Liver (tissue), 9 donors: ENCODE results near the gene ACSL4. TPM values are rescaled to one million over a fixed set of nuclear protein-coding genes. Genes with fewer than 3 reads are reported as not detected.

Experiments
- DNase-seq: peaks from one replicate; pipeline ENCODE4 v3.0.0-alpha.2; 2017; ENCODE audit warnings: low spot score
- H3K27ac ChIP-seq, 2 donors: one replicate each; pipeline ENCODE4 v1.7.0; 2013; ENCODE audit warnings: inconsistent platforms in 2 of 2, low read length in 2 of 2, control low read depth in 1 of 2, low read depth in 1 of 2, mild to moderate bottlenecking in 1 of 2
- H3K27me3 ChIP-seq, 4 donors: one replicate each; pipeline versions ENCODE4 v1.6.1 to v1.7.0; 2013; ENCODE audit warnings: low read length in 3 of 4, inconsistent platforms in 1 of 4, mild to moderate bottlenecking in 1 of 4, moderate library complexity in 1 of 4; ENCODE audit not compliant: control insufficient read depth in 4 of 4, insufficient read depth in 4 of 4
- H3K36me3 ChIP-seq, 4 donors: one replicate each; pipeline versions ENCODE4 v1.6.1 to v1.7.0; 2013; ENCODE audit warnings: low read length in 3 of 4, mild to moderate bottlenecking in 3 of 4, low read depth in 1 of 4, moderate library complexity in 1 of 4; ENCODE audit not compliant: control insufficient read depth in 4 of 4, insufficient read depth in 3 of 4
- H3K4me1 ChIP-seq, 4 donors: one replicate each; pipeline versions ENCODE4 v1.6.1 to v1.7.0; 2013; ENCODE audit warnings: low read length in 3 of 4, mild to moderate bottlenecking in 3 of 4, moderate library complexity in 1 of 4; ENCODE audit not compliant: control insufficient read depth in 4 of 4, insufficient read depth in 4 of 4
- H3K4me3 ChIP-seq, 3 donors: one replicate each; pipeline versions ENCODE4 v1.6.1 to v1.7.0; 2013; ENCODE audit warnings: low read length in 3 of 3, control low read depth in 1 of 3, low read depth in 1 of 3, mild to moderate bottlenecking in 1 of 3
- H3K9ac ChIP-seq, 2 donors: one replicate each; pipeline ENCODE4 v1.7.0; 2013; ENCODE audit warnings: low read length in 2 of 2, mild to moderate bottlenecking in 2 of 2, moderate library complexity in 2 of 2, control low read depth in 1 of 2, low read depth in 1 of 2
- H3K9me3 ChIP-seq, 4 donors: one replicate each; pipeline versions ENCODE4 v1.6.1 to v1.7.0; 2013; ENCODE audit warnings: low read length in 3 of 4; ENCODE audit not compliant: control insufficient read depth in 4 of 4
- EGR1 ChIP-seq, 2 donors: IDR thresholded peaks; 2 replicates each; pipeline ENCODE4 v1.6.1; 2016 to 2018; ENCODE audit warnings: antibody characterized with exemption in 2 of 2, low read depth in 2 of 2
- FOXA1 ChIP-seq: IDR thresholded peaks from 2 replicates; pipeline ENCODE4 v1.6.1; 2016; ENCODE audit warnings: antibody characterized with exemption
- FOXA2 ChIP-seq: IDR thresholded peaks from 2 replicates; pipeline ENCODE4 v1.6.1; 2016; ENCODE audit warnings: antibody characterized with exemption
- GABPA ChIP-seq, 2 donors: IDR thresholded peaks in 1 of 2; conservative IDR thresholded peaks in 1 of 2; 2 replicates each; pipeline ENCODE4 v1.6.1; 2016; ENCODE audit warnings: antibody characterized with exemption in 2 of 2, mild to moderate bottlenecking in 1 of 2, moderate library complexity in 1 of 2
- HNF4A ChIP-seq, 2 donors: conservative IDR thresholded peaks; 2 replicates each; pipeline ENCODE4 v1.6.1; 2016; ENCODE audit warnings: antibody characterized with exemption in 2 of 2, mild to moderate bottlenecking in 2 of 2
- HNF4G ChIP-seq: IDR thresholded peaks from 2 replicates; pipeline ENCODE4 v1.6.1; 2016; ENCODE audit warnings: antibody characterized with exemption
- JUND ChIP-seq, 2 donors: IDR thresholded peaks; 2 replicates each; pipeline ENCODE4 v1.6.1; 2016; ENCODE audit warnings: antibody characterized with exemption in 2 of 2
- NR2F2 ChIP-seq: IDR thresholded peaks from 2 replicates; pipeline ENCODE4 v1.6.1; 2016; ENCODE audit warnings: antibody characterized with exemption
- RAD21 ChIP-seq, 2 donors: IDR thresholded peaks; 2 replicates each; pipeline ENCODE4 v1.6.1; 2016; ENCODE audit warnings: antibody characterized with exemption in 2 of 2, mild to moderate bottlenecking in 2 of 2
- RXRA ChIP-seq, 2 donors: IDR thresholded peaks; 2 replicates each; pipeline ENCODE4 v1.6.1; 2017 to 2018; ENCODE audit warnings: antibody characterized with exemption in 2 of 2, mild to moderate bottlenecking in 1 of 2
- SP1 ChIP-seq: IDR thresholded peaks from 2 replicates; pipeline ENCODE4 v1.6.1; 2018; ENCODE audit warnings: antibody characterized with exemption, mild to moderate bottlenecking
- TAF1 ChIP-seq: conservative IDR thresholded peaks from 2 replicates; pipeline ENCODE4 v1.6.1; 2016; ENCODE audit warnings: antibody characterized with exemption, mild to moderate bottlenecking
- YY1 ChIP-seq: IDR thresholded peaks from 2 replicates; pipeline ENCODE4 v1.6.1; 2016; ENCODE audit warnings: antibody characterized with exemption, mild to moderate bottlenecking
- WGBS: extraction: QIAGEN DNeasy Blood & Tissue Kit; methylation state at CpG from one replicate; pipeline ENCODE4 v1.1.7; 2013; 5-methylcytosine and 5-hydroxymethylcytosine counted together
- polyA plus RNA-seq, 2 donors: library from polyadenylated mRNA; stranded (reverse) in 1 of 2; unstranded in 1 of 2; fragments of 200-250 nt in 1 of 2; fragments of >200 nt in 1 of 2; fragmentation: Nextera tagmentation in 1 of 2; extraction: Ambion mirVana in 1 of 2; gene quantifications; one replicate each; pipeline versions ENCODE4 v1.2.1 to v1.2.3, GENCODE V29; 2013 to 2015
- total RNA-seq, 2 donors: library from RNA; depleted of rRNA; stranded (reverse); fragments of >200 nt; gene quantifications; one replicate each; pipeline ENCODE4 v1.2.3, GENCODE V29; 2014
- TF ChIP-seq, protein P1 (sequence below): IDR thresholded peaks from 2 replicates; pipeline ENCODE4 v1.6.1; 2016; ENCODE audit warnings: antibody characterized with exemption
- TF ChIP-seq, protein P2 (sequence below): fragments of 150-350 bp; IDR thresholded peaks from 2 replicates; pipeline ENCODE4 v1.5.1; 2017; ENCODE audit warnings: improper control_type of control experiment, low read depth, low read length; ENCODE audit not compliant: missing input control
- TF ChIP-seq, protein P3 (sequence below): IDR thresholded peaks from 2 replicates; pipeline ENCODE4 v1.6.1; 2016; ENCODE audit warnings: antibody characterized with exemption
- TF ChIP-seq, protein P4 (sequence below): IDR thresholded peaks from 2 replicates; pipeline ENCODE4 v1.6.1; 2016; ENCODE audit warnings: antibody characterized with exemption
- TF ChIP-seq, protein P5 (sequence below): IDR thresholded peaks from 2 replicates; pipeline ENCODE4 v1.6.1; 2016; ENCODE audit warnings: antibody characterized with exemption, mild to moderate bottlenecking
- donor health status: healthy.
- donor health status: healthy.
- donor health status: healthy.
- donor health status: healthy.
- donor health status: healthy.

ACSL4 gene
- total and polyA plus RNA-seq, 4 donors: 5.3 to 928 (median 20.0) TPM

DNA sequence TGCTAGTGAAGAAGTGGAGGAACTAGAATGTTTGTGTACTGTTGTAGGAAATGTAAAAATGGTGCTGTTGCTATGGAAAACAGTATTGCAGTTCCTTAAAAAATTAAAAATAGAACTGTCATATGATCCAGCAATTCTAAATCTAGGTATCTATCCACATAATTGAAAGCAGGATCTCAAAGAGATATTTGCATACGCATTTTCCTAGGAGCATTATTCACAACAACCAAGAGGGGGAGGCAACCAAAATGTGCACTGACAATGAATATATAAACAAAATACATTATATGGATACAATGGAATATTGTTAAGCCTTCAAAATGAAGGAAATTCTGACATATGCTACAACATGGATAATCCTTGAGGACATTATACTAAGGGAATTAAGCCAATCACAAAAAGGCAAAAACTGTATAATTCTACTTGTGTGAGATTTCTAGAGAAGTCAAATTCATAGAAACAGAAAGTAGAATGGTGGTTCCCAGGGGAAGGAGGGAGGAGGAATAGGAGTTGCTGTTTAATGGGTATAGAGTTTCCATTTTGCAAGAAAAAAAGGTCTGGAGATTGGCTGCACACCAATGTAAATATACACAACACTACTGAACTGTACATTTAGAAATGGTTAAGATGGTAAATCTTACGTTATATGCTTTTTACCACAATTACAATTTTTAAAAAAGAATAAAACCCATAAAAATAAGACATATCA, 72.5 kb downstream of the ACSL4 start:
- WGBS: 94% methylated on average over 2 of the region's 2 CpGs
- H3K9me3 ChIP-seq: no peaks in the 10 kb centered on the region
- no peak overlapping the region for H3K27ac ChIP-seq
- no peaks in the 10 kb centered on the region for H3K4me1 ChIP-seq
- H3K9ac ChIP-seq: no peak overlapping the region
- TF ChIP-seq JUND (IDR thresholded peaks at IDR 0.05): no peak
- no peak for TF ChIP-seq FOXA2
- no peak for TF ChIP-seq HNF4A (conservative IDR thresholded peaks at IDR 0.05)
- no peak for TF ChIP-seq HNF4G
- no peak for TF ChIP-seq FOXA1
- no peak for TF ChIP-seq EGR1 (IDR thresholded peaks at IDR 0.05; ENCODE audit: low read depth in 2 of 2)
- TF ChIP-seq, protein P1, sequence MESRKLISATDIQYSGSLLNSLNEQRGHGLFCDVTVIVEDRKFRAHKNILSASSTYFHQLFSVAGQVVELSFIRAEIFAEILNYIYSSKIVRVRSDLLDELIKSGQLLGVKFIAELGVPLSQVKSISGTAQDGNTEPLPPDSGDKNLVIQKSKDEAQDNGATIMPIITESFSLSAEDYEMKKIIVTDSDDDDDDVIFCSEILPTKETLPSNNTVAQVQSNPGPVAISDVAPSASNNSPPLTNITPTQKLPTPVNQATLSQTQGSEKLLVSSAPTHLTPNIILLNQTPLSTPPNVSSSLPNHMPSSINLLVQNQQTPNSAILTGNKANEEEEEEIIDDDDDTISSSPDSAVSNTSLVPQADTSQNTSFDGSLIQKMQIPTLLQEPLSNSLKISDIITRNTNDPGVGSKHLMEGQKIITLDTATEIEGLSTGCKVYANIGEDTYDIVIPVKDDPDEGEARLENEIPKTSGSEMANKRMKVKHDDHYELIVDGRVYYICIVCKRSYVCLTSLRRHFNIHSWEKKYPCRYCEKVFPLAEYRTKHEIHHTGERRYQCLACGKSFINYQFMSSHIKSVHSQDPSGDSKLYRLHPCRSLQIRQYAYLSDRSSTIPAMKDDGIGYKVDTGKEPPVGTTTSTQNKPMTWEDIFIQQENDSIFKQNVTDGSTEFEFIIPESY: no peak
- no peak for TF ChIP-seq TAF1
- TF ChIP-seq, protein P2, sequence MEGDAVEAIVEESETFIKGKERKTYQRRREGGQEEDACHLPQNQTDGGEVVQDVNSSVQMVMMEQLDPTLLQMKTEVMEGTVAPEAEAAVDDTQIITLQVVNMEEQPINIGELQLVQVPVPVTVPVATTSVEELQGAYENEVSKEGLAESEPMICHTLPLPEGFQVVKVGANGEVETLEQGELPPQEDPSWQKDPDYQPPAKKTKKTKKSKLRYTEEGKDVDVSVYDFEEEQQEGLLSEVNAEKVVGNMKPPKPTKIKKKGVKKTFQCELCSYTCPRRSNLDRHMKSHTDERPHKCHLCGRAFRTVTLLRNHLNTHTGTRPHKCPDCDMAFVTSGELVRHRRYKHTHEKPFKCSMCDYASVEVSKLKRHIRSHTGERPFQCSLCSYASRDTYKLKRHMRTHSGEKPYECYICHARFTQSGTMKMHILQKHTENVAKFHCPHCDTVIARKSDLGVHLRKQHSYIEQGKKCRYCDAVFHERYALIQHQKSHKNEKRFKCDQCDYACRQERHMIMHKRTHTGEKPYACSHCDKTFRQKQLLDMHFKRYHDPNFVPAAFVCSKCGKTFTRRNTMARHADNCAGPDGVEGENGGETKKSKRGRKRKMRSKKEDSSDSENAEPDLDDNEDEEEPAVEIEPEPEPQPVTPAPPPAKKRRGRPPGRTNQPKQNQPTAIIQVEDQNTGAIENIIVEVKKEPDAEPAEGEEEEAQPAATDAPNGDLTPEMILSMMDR: no peak
- TF ChIP-seq RXRA (IDR thresholded peaks at IDR 0.05): no peak
- no peak for TF ChIP-seq GABPA (IDR thresholded peaks at IDR 0.05 in 1 of 2, conservative IDR thresholded peaks at IDR 0.05 in 1 of 2)
- TF ChIP-seq RAD21 (IDR thresholded peaks at IDR 0.05): no peak
- TF ChIP-seq NR2F2: no peak
- TF ChIP-seq, protein P3, sequence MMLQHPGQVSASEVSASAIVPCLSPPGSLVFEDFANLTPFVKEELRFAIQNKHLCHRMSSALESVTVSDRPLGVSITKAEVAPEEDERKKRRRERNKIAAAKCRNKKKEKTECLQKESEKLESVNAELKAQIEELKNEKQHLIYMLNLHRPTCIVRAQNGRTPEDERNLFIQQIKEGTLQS: no peak
- TF ChIP-seq, protein P4, sequence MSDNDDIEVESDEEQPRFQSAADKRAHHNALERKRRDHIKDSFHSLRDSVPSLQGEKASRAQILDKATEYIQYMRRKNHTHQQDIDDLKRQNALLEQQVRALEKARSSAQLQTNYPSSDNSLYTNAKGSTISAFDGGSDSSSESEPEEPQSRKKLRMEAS: no peak
- TF ChIP-seq, protein P5, sequence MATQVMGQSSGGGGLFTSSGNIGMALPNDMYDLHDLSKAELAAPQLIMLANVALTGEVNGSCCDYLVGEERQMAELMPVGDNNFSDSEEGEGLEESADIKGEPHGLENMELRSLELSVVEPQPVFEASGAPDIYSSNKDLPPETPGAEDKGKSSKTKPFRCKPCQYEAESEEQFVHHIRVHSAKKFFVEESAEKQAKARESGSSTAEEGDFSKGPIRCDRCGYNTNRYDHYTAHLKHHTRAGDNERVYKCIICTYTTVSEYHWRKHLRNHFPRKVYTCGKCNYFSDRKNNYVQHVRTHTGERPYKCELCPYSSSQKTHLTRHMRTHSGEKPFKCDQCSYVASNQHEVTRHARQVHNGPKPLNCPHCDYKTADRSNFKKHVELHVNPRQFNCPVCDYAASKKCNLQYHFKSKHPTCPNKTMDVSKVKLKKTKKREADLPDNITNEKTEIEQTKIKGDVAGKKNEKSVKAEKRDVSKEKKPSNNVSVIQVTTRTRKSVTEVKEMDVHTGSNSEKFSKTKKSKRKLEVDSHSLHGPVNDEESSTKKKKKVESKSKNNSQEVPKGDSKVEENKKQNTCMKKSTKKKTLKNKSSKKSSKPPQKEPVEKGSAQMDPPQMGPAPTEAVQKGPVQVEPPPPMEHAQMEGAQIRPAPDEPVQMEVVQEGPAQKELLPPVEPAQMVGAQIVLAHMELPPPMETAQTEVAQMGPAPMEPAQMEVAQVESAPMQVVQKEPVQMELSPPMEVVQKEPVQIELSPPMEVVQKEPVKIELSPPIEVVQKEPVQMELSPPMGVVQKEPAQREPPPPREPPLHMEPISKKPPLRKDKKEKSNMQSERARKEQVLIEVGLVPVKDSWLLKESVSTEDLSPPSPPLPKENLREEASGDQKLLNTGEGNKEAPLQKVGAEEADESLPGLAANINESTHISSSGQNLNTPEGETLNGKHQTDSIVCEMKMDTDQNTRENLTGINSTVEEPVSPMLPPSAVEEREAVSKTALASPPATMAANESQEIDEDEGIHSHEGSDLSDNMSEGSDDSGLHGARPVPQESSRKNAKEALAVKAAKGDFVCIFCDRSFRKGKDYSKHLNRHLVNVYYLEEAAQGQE: no peak
- no peak for TF ChIP-seq YY1
- TF ChIP-seq SP1: no peak
- peaks cover 0 to 5% (median under 1%) of the 10 kb centered on the region in 4 donors for H3K36me3 ChIP-seq
- peaks cover 0 to 2% (median 0%) of the 10 kb centered on the region in 4 donors for H3K27me3 ChIP-seq
- no peak overlapping the region for H3K4me3 ChIP-seq
- DNase-seq: no peak
